OCI-M2 (cell line): Measurements from ENCODE around the gene KCNQ5.

Experiments
- DNase-seq: peaks from one replicate; lab custom pipeline; 2025; ENCODE audit not compliant: unreplicated experiment; lab: John Stamatoyannopoulos, UW

Gene KCNQ5

DNA sequence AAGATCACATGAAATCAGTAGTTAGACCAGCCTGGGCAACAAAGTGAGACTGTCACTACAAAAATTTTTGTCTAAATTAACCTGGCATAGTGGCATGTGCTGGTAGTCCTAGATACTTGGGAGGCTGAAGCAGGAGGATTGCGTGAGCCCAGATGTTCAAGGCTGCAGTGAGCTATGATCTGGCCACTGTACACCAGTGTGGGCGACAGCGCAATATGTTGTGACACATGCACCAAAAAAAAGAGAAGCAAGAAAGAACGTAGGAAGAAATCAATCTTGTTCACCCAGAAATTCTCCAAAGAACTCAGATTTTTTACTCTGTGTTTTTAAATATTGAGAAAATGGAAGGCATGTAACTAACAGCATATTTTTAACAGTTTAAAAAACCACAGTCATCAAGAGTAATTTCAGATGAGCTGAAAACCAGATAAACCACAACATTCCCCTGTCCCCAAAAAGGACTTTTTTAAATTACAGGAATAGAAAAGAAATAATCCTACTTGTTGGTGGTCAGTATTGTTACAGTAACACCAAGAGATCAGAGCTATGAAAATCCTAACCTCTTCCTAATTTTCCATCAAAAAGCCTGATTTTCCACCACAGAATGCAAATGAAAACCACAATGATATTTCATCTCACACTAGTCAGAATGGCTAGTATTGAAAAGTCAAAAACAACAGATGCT is 363.3 kb downstream of the KCNQ5 start:
- no peak for DNase-seq

DNA sequence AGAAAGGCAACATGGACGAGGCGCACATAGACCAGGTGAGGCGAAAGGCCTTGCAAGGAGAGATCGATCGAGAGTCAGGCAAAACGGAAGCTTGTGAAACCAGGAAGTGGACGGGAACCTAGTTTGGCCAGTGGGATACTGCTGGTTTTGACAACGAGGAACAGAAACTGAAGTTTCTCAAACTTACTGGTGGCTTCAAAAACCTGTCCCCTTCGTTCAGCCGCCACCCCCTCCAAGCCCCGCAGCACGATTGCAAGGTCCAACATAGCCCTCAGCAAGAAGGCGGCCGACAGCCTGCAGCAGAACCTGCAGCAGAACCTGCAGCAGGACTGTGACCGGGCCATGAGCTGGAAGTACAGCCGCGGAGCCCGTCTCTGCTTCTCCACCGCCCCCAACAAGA is 365.4 kb downstream of the KCNQ5 start:
- no peak for DNase-seq

DNA sequence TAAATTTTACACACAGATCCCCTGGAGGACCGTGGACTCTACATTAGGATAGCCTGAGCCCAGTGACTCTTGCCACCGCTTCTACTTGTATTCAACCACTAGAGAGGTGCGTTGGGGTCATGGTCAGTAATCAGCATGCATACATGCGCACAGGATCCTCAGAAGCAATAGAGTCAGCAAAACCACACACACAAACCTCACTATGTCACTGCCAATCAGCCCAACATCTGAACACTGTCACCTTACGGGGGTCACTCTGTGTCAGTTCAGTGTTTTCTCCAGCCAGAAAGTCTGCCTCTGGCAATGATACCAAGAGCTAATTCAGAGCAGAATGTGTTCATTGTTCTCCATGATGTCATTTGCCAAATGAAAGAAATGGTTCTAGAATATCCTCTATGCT is 378.1 kb downstream of the KCNQ5 start:
- no peak for DNase-seq

DNA sequence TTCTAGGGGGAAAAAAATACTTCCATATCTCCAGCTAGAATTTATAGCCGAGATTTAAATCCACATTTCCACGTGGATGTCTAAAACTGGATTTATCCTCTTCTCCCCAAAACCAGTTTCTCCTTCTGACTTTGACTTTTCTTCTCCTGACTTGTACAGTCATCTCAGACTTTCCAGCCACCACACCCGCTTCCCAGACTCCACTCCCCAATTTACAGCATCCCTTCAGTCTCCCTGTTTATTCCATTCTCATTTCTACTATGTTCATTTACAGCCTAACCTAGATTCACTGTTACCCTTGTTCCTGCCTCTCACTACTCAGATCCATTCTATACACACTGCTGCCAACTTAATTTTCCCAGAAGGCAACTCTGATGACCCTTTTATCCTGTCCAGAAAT is 378.6 kb downstream of the KCNQ5 start:
- no peak for DNase-seq

DNA sequence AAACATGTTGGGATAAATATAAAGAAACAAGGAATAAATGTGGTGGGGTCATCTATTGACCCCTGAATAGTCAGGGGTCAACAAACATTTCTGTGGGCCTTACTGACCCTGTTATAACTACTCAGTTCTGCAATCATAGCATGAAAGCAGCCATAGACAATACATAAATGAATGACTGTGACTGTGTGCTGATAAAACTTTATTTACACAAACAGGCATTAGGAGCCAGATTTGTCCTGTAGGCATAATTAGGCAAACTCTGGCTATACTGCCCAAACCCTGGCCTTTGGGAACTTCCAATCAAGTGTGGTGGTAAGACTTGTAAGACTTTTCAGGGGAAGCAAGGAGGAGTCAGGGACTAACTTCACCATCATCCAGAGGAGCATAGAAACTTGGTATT is 380.7 kb downstream of the KCNQ5 start:
- DNase-seq = no peak

DNA sequence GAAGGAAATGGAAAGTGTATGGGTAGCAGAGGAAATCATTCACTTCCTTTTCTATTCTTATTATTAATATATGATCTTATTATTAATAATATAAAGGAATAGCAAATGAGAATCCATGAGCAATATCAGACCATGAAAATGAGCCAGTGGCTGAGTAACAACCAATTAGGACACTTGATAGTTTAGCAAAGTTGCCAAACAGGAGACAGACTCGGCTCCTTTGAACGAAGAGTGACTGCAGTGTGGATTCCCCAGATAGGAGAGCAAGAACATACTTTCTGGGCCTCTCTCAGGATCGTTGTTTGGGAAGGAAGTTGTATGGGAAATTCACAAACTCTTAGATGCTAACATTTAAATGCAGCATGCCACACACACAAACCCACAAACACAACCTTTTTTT is 381.4 kb downstream of the KCNQ5 start:
- no peak for DNase-seq

DNA sequence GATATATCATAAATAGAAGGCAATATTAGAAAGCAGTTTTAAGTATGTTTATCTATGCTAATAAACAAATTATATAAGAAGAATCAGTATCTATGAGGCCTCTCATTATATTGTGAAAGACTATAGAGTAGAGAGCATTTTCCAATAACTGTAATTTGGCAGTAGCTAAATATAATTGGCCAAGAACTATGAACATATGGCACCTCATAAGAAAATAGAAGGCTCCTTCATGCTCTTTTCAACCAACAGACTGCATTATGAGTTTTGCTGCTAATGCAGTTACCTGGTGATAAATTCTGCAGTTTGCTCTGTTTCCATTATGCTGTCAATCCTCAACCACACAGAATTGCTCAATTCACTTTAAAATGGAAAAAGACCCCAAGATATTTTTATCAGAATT is 382.4 kb downstream of the KCNQ5 start:
- no peak for DNase-seq

DNA sequence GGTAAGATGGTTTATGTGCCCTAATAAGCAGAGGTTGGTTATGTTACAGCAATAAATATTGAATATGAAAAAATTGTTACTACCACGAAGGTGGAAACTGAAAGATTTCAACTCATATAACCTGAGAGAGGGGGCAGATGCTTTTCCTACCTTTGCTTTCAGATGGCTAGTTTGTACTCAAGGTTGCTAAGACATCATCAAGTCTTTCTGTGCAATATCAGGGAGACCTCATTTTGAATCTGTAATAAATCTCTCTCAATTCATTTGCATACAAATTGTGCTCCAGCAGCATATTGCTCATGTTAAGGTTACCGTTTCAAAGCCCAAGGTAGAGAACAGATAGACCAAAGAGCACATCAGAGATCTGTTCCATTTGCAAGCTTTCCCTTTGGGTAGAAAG is 383.0 kb downstream of the KCNQ5 start:
- DNase-seq = no peak

DNA sequence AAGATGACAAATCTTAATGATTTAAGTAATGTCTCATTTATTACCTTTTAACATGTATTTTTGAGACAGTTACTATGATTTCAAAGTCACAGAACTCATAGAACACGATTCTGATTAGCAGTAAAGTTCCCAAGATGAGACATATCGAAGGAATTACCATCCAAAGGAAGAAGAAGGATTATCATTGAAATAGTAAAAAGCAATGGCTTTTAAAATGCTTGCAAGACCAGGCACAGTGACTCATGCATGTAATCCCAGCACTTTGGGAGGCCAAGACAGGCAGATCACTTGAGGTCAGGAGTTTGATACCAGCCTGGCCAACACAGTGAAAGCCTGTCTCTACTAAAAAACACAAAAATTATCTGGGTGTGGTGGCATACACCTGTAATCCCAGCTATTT is 384.3 kb downstream of the KCNQ5 start:
- no peak for DNase-seq

DNA sequence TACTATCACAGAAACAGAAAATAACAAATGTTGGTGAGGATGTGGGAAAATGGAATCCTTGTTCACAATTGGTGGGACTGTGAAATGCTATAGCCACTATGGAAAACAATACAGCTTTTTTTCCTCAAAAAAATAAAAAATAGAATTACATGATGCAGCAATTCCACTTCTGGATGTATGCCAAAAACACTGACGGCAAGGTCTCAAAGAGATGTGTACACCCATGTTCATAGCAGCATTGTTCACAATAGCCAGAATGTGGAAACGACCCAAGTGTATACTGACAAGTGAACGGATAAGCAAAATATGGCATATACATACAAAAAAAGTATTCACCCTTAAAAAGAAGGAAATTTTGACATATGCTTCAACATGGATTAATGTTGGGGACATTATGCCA is 390.1 kb downstream of the KCNQ5 start:
- no peak for DNase-seq

DNA sequence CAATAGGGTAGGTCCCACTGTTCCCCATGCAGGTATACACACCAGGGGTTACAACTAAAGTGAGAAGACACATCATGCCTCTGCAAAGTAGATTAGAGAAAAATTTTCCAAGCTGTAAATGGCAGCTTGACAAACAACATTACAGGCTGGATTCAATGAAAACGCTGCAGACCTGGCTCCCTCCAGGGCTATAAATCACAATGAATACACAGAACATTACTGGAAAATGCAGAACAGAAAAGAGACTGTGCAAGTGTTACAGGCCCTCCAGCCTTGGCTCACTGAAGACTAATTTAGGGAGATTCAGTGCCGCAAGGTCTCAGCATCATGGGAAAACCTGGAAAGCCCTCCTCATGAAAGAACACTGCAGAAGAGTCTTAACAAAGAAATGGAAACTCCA is 395.6 kb downstream of the KCNQ5 start:
- DNase-seq = no peak

DNA sequence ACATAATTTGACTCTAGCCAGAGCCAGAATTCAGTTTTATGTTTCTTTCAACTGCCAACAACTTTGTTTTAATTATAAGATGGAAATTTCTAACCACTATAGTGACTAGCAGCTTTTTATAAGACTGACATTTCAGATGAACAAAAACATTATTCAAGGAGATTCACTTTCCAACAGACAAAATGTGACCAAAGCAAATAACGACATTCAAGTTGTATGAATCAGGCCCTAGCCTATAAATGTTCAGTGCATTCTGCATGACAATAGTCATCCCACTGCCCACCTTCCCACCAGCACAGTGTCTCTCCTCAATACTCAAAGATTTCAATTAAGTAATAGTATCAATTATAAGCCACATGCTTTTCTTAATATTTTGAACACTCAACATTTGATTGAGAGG is 402.7 kb downstream of the KCNQ5 start:
- no peak for DNase-seq

DNA sequence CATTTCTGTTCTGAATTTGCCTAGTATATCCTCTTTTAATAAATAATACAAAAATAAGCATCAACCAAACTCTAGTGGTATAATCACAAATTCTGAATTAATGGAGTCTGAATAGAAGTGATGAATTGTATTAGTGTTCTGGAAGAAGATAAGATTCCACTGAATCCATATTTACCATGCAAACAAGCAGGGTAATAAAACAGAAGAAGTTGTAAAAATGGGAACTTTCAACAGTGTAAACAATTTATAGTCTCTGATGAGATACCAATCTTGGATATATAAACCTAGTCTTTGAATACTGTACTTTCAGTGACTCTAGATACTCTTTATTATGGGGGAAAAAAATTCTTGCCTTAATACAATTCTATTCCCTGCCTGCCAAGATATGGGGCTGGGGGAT is 405.8 kb downstream of the KCNQ5 start:
- DNase-seq = no peak

DNA sequence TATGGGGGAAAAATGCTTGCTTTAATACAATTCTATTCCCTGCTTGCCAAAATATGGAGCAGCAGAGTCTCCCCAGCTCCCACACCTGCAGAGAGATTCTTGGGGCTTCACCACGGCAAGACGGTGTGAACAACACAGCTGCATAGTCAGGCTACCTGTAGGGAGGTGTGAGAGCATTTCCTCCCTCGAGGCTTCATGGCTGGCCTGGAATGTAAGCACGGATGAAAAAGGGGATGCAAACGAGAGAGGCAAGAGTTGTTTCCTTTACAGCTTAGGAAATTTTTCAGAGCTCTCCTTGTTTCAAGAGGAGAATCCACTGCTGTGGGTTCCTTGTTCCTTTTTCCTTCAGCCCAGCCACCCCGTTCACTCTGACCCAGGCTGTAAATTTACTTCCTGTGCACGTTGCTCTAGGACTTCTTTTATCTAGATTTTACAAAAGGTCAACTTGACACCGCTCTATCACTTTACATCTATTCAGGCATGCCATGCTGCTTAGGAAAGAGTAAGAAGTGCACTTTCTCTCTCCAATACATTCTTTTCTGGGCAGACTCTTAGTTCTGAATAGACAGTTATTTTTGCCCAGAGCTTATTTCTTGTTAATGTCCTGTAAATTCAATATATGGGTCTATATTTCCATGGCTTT is 406.4 kb downstream of the KCNQ5 start:
- DNase-seq = no peak

DNA sequence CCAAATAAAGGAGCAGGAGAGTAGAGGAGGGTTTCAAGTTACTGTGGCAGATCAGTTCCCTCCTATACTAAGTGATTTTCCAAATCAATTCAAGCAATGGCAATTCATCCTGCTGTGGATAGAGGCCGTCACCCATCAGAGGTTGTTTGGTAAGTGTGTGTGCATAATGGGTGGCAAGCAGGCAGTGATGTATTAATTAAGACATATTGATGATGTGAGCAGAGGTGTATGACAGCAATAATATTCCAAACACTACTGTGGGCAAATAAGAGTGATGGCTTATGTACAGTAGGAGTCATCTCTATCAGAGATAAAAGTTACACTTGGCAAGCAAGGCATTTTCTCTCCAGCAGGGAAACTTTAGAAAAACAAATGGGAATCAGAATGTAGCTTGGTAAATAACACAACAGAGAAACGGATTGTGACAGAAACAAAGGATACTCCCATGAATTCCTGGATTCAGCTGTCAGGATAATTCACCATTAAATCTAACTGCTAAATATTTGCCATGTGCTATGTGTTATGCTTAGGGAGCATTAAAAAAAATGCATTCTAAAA is 407.1 kb downstream of the KCNQ5 start:
- no peak for DNase-seq

DNA sequence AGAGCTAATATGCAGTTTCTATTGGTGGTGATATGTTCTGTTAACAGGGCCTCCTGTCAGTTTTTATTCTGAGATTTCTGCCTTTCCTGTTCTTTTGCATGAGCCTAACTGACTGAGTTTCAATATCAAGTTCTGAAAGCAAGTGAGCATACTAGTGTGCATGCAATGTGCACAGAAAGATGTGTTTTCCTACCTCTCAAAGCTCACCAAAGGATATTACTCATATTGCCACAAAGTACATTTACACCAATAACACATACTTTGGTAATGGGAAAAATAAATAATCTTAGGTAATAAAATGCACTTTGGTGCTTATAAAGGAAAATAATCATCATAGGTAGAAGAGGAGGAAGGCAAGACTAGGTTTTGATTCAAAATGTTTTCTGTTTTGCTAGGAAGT is 408.4 kb downstream of the KCNQ5 start:
- no peak for DNase-seq

DNA sequence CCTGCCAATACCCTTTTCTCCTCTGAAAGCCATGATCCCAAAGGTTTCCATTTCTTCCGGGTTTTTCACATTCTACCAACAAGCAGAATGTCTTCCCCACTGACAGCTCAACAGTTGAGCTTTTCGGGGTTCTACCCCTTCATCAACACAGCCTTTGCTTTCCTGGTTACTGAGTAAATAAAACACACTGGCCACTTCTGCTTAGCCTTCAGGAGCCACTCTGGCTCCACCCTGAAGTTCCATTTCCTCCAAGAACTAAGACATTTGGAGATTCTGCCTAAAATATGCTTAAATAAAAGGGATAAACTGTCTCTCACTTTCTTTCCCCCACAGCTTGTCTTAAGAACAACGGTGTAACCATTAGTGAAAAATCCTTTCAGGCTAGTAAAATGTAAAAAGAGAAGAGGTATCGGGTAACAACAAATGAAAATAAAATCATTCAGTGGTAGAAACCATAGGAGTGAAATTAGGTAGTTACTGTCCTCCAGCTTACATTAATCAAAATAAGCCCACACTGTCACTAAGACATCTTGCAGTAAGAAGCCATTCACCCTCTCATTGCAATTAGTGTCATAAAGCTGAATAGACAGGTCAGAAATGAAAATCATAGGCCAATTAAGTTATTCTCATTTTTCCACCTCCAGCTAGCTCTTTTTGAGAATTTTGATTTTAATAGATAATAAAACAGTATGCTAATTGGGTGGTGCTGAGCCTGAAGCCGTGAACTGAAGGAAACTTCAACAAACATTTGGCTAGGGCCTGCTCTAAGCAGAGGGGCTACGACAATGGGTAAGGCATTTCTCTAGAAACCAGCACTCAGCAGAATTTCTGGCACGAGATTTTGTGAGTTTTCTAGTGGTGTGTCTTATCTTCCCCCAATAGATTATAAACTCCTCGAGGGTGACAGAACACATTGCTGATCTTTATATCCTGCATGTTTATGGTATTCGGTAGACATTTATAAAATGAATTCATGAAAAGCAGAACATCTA is 409.2 kb downstream of the KCNQ5 start:
- DNase-seq = no peak

DNA sequence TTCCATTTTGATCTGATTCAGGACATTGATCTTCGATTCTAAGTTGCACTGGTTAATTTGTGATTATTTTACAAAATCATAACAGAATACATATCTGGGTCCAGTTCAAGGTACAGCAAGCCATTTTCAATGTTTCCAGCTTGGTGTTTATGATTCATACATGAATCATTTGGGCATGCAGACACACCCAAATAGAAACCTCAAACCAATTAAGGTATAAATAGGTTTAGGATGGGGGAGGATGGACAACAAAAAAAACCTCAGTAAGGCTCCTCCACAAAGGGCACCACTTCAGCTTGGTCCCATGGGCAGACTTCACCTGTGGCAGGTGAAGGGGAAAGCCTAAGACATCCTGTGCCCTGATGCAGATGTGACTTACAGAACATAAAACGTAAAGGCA is 410.7 kb downstream of the KCNQ5 start:
- no peak for DNase-seq

DNA sequence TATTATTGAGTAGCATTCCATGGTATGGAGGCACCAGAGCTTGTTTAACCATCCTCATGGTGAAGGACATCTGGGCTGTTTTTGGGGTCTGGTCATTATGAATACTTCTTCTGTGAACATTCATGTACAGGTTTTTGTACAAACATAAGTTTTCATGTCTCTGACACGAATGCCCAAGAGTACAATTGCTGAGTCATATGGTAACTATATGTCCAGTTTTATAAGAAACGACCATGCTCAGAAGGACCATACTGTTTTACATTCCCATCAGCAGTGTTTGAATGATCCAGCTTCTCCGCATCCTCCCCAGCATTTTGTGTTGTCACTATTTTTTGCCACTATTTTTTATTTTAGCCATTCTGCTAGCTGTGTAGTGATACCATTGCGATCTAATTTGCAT is 414.8 kb downstream of the KCNQ5 start:
- DNase-seq = no peak

DNA sequence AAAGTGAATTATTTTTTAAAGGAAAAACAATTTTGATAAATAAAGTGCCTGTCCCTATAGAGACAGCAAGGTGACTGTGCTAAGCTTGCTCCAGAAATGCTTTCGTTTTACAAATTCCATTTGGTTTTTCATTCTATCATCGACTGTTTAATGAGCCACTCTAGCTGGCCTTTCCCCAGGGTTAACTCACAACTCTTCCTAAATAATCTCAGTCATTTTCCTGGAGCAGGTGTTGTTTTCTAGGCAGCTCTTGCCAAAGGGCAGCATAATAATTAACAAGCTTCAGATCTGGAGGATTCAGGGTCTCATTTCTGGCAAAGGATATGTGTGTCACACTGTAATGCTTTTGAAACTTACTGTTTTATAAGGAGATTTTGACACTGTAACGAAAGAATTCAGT is 419.2 kb downstream of the KCNQ5 start:
- no peak for DNase-seq

DNA sequence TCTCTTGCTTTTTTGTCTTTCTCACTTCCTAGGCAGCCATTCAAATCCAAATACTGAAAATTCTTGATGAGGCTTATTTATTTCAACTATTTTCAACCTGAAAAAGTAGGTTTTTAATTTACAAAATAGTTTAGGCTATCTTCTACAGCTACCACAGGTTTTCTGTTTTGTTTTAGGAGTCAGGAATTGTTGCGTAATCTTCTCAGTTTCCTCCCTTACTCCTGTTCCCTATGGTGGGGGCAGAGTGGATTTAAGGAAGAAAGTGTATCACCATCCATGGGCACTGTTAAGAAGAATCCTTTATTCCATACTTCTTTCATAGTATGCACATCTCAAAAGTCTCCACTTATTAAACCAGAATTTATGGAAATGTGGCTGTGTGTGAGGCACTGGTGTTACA is 421.0 kb downstream of the KCNQ5 start:
- DNase-seq = no peak

DNA sequence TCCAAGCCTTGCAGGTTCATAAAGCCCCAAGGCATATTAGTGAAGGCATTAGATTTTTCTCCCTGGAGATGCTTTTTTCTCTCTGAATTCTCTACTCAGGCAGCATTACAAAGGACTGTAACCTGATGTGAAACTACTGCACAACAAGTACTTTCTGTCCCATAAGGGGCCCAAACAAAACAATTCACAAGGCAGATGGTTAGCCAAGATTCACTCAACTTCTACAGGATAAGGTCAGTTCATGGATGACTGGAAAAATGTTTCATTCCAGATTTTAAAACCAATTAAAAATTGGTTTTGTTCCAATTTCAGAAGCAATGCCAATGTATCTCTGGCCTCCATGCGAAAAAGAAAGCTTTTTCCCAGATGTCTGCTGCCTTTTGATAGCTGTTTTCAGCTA is 421.6 kb downstream of the KCNQ5 start:
- no peak for DNase-seq
